GM10266 (cell line): ENCODE measurements around the gene NUSAP1.

Experiments
- DNase-seq: peaks from one replicate; pipeline ENCODE4 v3.0.0; 2012; ENCODE audit errors: extremely low spot score
- CTCF ChIP-seq: IDR thresholded peaks from 2 replicates; pipeline ENCODE4 v1.5.1; 2012; ENCODE audit warnings: mild to moderate bottlenecking, low read depth; ENCODE audit not compliant: control insufficient read depth, insufficient read depth; ENCODE audit errors: missing control alignments

NUSAP1 gene

GRCh38 chr15:41336549-41336948 is 3.9 kb downstream of the NUSAP1 start:
- TF ChIP-seq CTCF = no peak
- no peak for DNase-seq

DNA sequence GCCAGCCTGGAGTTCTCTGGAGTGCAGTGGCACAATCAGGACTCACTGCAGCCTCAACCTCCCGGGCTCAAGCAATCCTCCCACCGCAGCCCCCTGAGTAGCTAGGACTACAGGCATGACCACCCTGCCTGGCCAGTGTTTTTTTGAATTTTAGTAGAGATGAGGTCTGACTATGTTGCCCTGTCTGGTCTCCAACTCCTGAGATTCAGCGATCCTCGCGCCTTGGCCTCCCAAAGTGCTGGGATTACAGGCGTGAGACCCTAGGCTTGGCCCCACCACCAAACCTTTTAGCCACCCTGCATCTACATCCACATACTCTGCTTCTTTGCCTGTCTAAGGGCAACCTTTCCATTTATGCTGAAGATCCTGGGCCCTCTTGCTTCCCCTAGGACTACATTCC is 4.4 kb downstream of the NUSAP1 start:
- no peak for TF ChIP-seq CTCF
- DNase-seq = no peak

- no peak for DNase-seq
Measured at GRCh38 chr15:41337631-41338522, 5.2 kb downstream of the NUSAP1 start.

DNA sequence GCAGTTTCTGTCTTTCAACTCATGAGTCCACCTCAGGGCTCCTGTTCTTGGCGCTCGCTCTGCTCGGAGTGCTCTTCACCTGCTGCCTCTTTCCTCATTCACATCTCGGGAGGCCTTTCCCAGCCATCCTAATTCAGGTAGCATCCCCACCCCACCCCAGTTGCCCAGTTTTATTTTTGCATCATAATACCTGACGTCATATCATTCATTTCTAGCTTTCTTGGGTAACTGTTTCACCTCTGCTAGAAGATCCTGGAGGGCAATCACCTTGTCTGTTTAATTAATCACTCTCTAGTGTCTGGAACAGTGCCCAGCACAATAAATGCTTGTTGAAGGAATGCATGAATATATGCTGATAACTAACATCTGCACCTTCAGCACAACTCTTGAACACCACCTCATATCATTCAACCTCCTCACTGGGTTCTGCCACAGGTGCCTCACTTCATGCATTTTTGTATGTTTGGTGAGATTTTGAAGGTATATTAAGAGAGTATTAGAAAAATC is 7.6 kb downstream of the NUSAP1 start:
- TF ChIP-seq CTCF = no peak
- DNase-seq = no peak

More at GRCh38 chr15:41337631-41338522, 5.2 kb downstream of the NUSAP1 start:
- TF ChIP-seq CTCF = no peak

- no peak for DNase-seq
- no peak for TF ChIP-seq CTCF
Measured at GRCh38 chr15:41341519-41341918, 8.8 kb downstream of the NUSAP1 start.

GRCh38 chr15:41347236-41347635 is 14.6 kb downstream of the NUSAP1 start:
- TF ChIP-seq CTCF = no peak
- DNase-seq = no peak
